HG02973 (cell line): ENCODE data around the gene CBLB.
A peak's percentile ranks its signal among the peaks of the same experiment; 100 is the strongest.

Experiments
- ATAC-seq: cut with Tn5 transposase; IDR thresholded peaks from one replicate; pipeline ENCODE4 v1.9.1; 2021; ENCODE audit warnings: moderate library complexity; ENCODE audit not compliant: unreplicated experiment

The CBLB gene

DNA sequence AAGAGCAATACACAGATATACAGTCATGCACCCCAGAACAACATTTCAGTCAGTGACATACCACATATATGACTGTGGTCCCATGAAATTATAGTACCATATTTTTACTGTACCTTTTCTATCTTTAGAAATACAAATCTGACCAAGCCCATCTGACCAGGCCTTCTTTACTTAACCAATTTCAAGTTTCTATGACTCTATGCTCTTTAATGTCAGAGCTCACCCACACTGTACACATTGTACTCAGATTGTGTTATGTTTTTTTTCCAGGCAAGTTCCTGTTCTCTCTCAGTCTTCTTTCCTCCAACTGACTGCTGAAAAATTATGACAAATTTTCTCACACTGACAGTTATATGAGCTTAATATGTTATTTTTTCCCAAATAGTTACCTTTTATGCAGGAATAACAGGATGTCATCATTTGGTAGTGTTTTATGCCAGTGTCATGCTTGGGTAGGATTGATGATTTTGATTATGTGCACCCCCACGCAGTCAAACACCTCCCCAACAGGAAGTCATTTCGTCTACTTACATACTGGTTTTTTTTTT lies 8.0 kb upstream of the CBLB start:
- peak; percentile 56 for ATAC-seq

DNA sequence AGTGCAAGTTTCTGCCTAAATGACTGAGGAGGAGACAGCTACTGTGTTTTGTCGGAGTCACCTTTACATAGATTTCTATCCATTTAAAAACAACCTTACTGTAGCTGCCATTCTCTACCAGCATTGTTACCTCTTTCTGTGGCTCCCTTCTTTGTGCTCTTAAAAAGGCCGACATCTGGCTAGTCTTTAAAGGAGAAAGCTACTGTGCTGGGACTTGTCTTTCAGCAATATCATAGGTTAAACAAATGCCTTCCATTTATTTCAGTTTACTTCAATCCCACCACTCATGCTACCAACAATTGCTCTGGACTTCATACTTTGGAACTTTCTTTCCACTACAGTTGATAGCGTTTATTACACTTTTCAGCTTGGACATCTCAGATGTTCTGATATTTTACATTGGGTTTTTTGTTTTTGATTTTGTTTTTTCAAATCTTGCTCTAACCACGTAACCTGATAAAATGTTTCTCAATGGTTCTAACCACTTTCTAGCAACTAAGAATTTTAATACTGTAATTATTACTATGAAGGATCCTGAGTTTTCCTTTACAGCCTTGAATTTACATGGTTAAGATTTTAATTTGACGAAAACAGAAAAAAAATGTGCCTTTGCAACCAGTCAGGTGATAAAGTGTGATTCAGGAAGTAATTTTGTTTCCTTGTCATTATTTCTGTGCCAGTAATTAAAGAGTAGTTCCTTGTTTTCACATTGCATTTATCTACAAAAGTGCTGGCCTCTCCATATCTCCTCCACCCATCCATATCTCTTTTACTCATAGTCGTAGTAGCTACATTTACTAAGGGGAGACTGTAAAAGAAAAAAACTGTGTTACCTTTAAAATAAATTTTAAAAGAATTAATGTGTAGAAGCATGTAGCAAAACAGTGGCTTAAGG lies 1.3 kb upstream of the CBLB start:
- no peak for ATAC-seq

GRCh38 chr3:105869531-105869833 lies 670 bp upstream of the CBLB start:
- ATAC-seq: no peak

GRCh38 chr3:105868431-105868741 lies 426 bp downstream of the CBLB start:
- ATAC-seq: peak; percentile 5

DNA sequence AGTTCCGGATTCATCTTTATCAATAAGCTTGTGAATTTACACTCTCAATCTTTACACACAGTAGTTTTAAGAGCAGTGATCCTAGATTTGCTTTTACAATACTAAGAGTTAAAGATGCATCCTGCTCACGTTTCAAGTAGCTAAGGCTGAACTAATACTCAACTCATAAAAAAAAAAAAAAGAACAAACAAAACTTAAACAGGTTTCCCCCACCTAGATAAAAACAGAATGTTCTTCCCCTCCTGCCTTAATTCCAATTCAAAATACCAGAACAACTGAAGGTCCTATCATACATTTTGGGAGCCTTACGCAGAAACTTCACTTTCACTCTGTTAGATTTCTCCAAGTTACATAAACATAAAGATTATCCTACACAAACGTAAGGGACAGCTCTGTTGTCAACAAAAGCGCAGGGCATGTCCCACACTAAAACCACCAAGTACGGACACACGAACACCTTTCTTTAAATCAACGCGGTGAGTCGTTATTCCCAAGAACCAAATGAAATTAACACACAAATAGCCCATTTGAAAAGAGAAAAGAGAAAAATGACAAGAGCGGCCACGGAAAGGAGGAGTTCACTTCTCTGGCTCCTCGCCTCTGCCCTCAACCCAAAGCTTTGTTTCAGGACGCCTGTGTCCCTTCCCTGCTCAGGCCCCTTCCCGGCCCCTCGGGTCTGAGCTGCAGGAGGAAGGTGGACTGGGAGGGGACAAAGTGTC lies 941 bp downstream of the CBLB start:
- ATAC-seq: no peak

DNA sequence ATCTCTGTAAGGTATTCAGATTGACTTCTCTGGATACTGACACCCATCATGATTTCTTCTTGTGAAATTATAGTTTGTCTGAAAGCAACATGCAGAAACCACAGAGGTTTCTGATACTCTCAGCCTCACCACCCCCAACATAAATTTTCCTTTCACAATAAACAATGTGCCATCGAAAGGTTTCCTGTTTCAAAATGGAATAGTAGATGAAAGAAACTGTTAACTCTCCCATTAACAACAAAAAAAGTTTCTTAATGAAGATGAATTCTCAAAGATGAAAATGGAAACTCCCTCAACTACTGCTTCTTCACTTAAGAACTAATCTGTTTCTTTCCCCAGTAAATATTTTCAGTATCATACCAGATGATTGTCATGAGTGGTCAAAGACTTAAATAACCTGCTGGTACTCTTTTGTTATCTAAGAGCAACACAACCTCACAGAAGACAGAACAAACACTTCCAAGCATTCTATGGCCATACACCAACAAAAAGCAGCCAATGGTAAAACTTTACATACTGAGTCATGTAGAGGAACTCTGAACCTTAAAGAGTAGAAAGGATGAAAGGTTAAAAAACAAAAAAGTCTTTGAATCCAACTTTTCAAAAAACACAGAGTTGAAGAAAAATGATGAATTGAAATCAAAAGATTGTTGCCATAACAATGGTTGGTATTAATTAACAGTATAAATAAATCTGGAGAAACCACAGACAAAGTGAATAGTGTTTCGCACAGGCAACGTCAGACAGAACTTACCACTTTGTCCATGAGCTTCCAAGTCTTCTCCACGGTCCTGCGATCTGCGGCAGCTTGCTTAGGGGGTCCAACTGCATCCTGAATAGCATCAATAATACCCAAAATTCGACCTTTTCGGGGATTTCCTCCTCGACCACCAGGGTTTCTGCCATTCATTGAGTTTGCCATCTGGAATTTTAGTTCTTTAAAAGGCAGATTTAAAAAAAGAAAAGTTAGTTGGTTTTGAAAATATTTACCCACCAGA lies 1.9 kb downstream of the CBLB start:
- peak; percentile 20 for ATAC-seq

DNA sequence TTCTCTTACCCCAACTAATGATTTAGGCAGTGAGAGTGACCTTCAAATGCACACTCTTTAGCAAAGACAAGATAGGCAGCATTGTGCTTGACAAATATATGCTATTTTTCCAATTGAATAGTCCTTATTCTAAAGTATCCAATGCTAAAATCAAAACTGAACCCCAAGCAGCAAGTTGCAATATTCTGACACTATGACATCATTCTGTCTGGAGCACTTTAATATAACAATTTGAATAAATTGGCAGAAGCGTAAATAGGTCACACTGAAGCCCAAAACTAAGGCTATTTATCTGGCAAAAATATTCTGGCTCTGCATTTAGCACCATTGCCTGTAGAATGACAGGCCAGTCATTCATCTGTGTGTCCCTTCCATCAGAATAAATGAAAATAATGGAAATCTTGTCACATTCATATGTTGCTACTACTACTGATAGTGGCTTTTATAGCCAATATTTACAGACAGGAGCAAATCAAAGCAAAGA lies 2.9 kb downstream of the CBLB start:
- no peak for ATAC-seq

- no peak for ATAC-seq
Measured at GRCh38 chr3:105865016-105865623, 3.7 kb downstream of the CBLB start.

DNA sequence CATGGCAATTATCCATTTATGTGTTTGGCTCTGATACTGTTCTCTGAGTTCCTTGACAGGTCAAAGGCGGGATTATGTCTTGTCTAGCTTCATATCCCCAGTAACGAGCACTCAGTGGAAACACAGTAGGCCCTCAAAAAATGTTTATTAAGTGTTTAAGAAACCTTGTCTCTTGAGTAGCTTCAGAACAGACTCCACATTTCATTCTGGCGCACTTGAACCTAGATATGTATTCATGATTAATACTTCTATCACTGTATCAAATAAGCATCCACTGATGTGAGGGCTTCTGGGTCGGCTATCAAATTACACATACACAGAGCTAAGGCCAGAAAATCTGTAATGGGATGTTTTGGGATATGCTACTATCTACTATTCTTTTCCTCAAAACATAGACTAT lies 4.6 kb downstream of the CBLB start:
- ATAC-seq: no peak

- ATAC-seq: no peak
Measured at GRCh38 chr3:105863608-105864007, 5.2 kb downstream of the CBLB start.

DNA sequence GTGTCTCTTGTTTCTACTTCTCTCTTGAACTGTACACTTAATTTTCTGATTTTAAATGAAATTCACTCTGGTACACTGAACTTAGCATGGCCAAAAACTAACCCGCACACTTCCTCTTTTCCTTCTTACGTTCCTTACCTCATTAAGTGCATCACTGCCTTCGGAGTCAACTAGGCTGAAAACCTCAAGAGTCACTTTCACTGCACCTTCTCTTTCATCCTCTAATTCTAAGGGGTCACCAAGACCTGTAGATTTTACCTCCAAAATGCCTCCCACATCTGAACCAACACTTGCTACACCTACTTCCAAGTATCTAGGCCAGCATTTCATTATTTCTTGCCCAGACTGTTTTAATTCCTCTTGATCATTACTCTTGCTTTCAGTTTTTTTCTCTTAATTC lies 6.6 kb downstream of the CBLB start:
- peak; percentile 61 for ATAC-seq

GRCh38 chr3:105860641-105861040 lies 8.2 kb downstream of the CBLB start:
- ATAC-seq: no peak

GRCh38 chr3:105858017-105858416 lies 10.8 kb downstream of the CBLB start:
- ATAC-seq: no peak

- no peak for ATAC-seq
Measured at GRCh38 chr3:105857601-105858000, 11.2 kb downstream of the CBLB start.

DNA sequence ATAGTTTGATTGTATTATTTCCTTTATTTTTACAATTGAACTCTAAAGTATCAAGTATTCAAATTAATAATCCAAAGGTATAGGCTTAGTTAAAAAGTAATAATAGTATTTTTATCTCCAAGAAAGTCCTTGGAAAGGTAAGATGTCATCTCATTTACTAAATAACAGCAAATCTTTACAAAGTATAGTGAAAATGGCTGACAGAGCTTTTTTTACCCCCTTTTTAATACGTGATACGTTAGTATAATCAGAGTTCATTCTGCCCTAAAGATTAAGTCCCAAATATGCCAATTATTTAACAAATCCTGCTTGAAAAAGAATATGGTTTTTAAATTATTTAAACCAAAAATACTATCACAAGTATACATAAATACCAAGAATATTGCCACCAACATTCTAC lies 12.2 kb downstream of the CBLB start:
- no peak for ATAC-seq

DNA sequence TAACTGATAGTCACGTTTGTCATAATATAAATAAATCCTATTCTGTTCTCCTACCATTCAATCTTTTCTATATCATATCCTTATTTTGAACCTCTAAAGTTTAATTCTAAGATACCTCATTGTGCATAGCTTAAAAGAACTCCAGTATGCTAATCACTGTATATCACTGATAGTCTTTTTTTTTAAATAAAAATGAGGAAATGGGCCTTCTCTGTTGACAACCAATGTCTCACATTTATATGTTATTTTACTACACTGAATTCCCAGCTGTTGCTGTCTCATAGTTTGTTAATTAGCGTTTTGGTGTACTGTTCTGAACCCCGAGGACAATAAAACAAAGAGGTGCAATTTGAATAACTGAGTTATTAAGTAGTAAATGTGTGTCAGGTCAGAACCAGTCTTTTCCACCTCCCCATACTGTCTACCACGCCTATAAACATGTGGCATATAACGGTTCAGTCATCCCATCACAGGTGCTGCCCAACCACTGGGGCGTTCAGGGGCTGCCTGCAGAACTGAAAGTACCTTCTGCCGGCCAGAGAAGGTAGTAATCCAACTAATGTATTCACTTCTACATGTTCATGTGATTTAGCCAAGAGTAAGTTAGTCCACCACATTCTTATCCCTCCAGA lies 14.9 kb downstream of the CBLB start:
- peak; percentile 97 for ATAC-seq

- no peak for ATAC-seq
Measured at GRCh38 chr3:105851582-105851981, 17.2 kb downstream of the CBLB start.

- no peak for ATAC-seq
Measured at GRCh38 chr3:105851176-105851575, 17.6 kb downstream of the CBLB start.

- ATAC-seq: no peak
Measured at GRCh38 chr3:105850593-105850992, 18.2 kb downstream of the CBLB start.

- ATAC-seq: no peak
Measured at GRCh38 chr3:105848821-105849220, 20.0 kb downstream of the CBLB start.
